Mesendoderm (in vitro differentiated cells): Measurements from ENCODE around the gene SLC7A7.

Experiments
- DNase-seq: peaks from one replicate; pipeline ENCODE4 v3.0.0; 2013
- H2AK5ac ChIP-seq: 2 replicates; pipeline ENCODE4 v1.6.1; 2013; ENCODE audit warnings: low read length, inconsistent platforms
- H2BK120ac ChIP-seq: 2 replicates; pipeline ENCODE4 v1.6.1; 2013; ENCODE audit warnings: low read depth, mild to moderate bottlenecking, low read length, moderate library complexity, mixed read lengths
- H2BK15ac ChIP-seq: replicated peaks from 2 replicates; pipeline ENCODE4 v1.6.1; 2013; ENCODE audit warnings: low read depth, mild to moderate bottlenecking, moderate library complexity
- H2BK5ac ChIP-seq: 2 replicates; pipeline ENCODE4 v1.6.1; 2013; ENCODE audit warnings: low read length, inconsistent platforms
- H3K18ac ChIP-seq: 2 replicates; pipeline ENCODE4 v1.6.1; 2013; ENCODE audit warnings: mild to moderate bottlenecking, low read length, mixed read lengths
- H3K23ac ChIP-seq: one replicate; pipeline ENCODE4 v1.6.1; 2013; ENCODE audit warnings: low read length
- H3K27ac ChIP-seq: 2 replicates; pipeline ENCODE4 v1.5.1; 2013; ENCODE audit warnings: low read depth, mild to moderate bottlenecking, inconsistent platforms, low read length, moderate library complexity
- H3K27me3 ChIP-seq: 2 replicates; pipeline ENCODE4 v1.6.1; 2013; ENCODE audit warnings: low read length, control low read depth, mild to moderate bottlenecking, inconsistent platforms; ENCODE audit not compliant: insufficient read depth, poor library complexity
- H3K36me3 ChIP-seq: 2 replicates; pipeline ENCODE4 v1.6.1; 2013; ENCODE audit warnings: low read length, inconsistent platforms; ENCODE audit not compliant: control insufficient read depth, insufficient read depth
- H3K4ac ChIP-seq: one replicate; pipeline ENCODE4 v1.6.1; 2013; ENCODE audit warnings: low read depth, mild to moderate bottlenecking, low read length, moderate library complexity
- H3K4me1 ChIP-seq: 2 replicates; pipeline ENCODE4 v1.6.1; 2013; ENCODE audit warnings: low read depth, low read length, inconsistent platforms; ENCODE audit not compliant: control insufficient read depth
- H3K4me2 ChIP-seq: 2 replicates; pipeline ENCODE4 v1.6.1; 2013; ENCODE audit warnings: low read length
- H3K4me3 ChIP-seq: 2 replicates; pipeline ENCODE4 v1.5.1; 2013; ENCODE audit warnings: mild to moderate bottlenecking, low read length
- H3K56ac ChIP-seq: one replicate; pipeline ENCODE4 v1.6.1; 2013; ENCODE audit warnings: low read length
- H3K79me1 ChIP-seq: 2 replicates; pipeline ENCODE4 v1.6.1; 2013; ENCODE audit warnings: low read length, inconsistent platforms
- H3K79me2 ChIP-seq: 2 replicates; pipeline ENCODE4 v1.6.1; 2013; ENCODE audit warnings: mild to moderate bottlenecking, low read length; ENCODE audit not compliant: control insufficient read depth, insufficient read depth
- H3K9ac ChIP-seq: 2 replicates; pipeline ENCODE4 v1.6.1; 2013; ENCODE audit warnings: low read length, inconsistent platforms
- H4K5ac ChIP-seq: one replicate; pipeline ENCODE4 v1.6.1; 2013; ENCODE audit warnings: low read length
- H4K8ac ChIP-seq: one replicate; pipeline ENCODE4 v1.6.1; 2013; ENCODE audit warnings: low read depth, mild to moderate bottlenecking, control low read depth, low read length, moderate library complexity
- WGBS: extraction: QIAGEN DNeasy Blood & Tissue Kit; methylation state at CpG from one replicate; pipeline ENCODE4 v1.1.7; 2013; ENCODE audit warnings: low lambda C conversion rate, missing lambda C conversion rate; ENCODE audit not compliant: insufficient coverage; ENCODE audit errors: extremely low coverage; 5-methylcytosine and 5-hydroxymethylcytosine counted together

SLC7A7 gene

GRCh38 chr14:22776215-22776614, 39.0 kb downstream of the SLC7A7 start:
- no peak overlapping the region for H3K27ac ChIP-seq
- H2BK120ac ChIP-seq = no peak overlapping the region
- no peak overlapping the region for H3K18ac ChIP-seq
- no peak overlapping the region for H4K8ac ChIP-seq
- no CpG with 5 or more reads among the region's 2 CpGs for WGBS
- no peak overlapping the region for H2AK5ac ChIP-seq
- H3K4me2 ChIP-seq = no peak overlapping the region
- no peaks in the 10 kb centered on the region for H3K27me3 ChIP-seq
- H3K23ac ChIP-seq = no peak overlapping the region
- no peak overlapping the region for H2BK15ac ChIP-seq
- H4K5ac ChIP-seq = no peak overlapping the region
- H3K79me2 ChIP-seq = no peaks in the 10 kb centered on the region
- no peak for DNase-seq
- H3K9ac ChIP-seq = no peak overlapping the region
- H3K4ac ChIP-seq = no peak overlapping the region
- H3K79me1 ChIP-seq = no peaks in the 10 kb centered on the region
- H3K56ac ChIP-seq = no peak overlapping the region
- H2BK5ac ChIP-seq = no peak overlapping the region
- no peaks in the 10 kb centered on the region for H3K4me1 ChIP-seq
- H3K36me3 ChIP-seq = peaks cover 4% of the 10 kb centered on the region
- no peak overlapping the region for H3K4me3 ChIP-seq

GRCh38 chr14:22774011-22774706, 41.1 kb downstream of the SLC7A7 start:
- Histone ChIP-seq H3K4me3 (no peak overlapping the region), H3K79me1 (no peaks in the 10 kb centered on the region), H3K4me2 (no peak overlapping the region), H3K36me3 (peaks cover 13% of the 10 kb centered on the region), H3K9ac (no peak overlapping the region), H3K4me1 (no peaks in the 10 kb centered on the region), H4K8ac (no peak overlapping the region), H2BK5ac (no peak overlapping the region), H2BK15ac (no peak overlapping the region), H3K79me2 (no peaks in the 10 kb centered on the region), H3K27me3 (no peaks in the 10 kb centered on the region), H3K18ac (no peak overlapping the region), H2AK5ac (no peak overlapping the region), H4K5ac (no peak overlapping the region), H3K56ac (no peak overlapping the region), H2BK120ac (no peak overlapping the region), H3K27ac (no peak overlapping the region), H3K23ac (no peak overlapping the region), H3K4ac (no peak overlapping the region)
- no peak for DNase-seq
- WGBS = no CpG with 5 or more reads among the region's 10 CpGs

DNA sequence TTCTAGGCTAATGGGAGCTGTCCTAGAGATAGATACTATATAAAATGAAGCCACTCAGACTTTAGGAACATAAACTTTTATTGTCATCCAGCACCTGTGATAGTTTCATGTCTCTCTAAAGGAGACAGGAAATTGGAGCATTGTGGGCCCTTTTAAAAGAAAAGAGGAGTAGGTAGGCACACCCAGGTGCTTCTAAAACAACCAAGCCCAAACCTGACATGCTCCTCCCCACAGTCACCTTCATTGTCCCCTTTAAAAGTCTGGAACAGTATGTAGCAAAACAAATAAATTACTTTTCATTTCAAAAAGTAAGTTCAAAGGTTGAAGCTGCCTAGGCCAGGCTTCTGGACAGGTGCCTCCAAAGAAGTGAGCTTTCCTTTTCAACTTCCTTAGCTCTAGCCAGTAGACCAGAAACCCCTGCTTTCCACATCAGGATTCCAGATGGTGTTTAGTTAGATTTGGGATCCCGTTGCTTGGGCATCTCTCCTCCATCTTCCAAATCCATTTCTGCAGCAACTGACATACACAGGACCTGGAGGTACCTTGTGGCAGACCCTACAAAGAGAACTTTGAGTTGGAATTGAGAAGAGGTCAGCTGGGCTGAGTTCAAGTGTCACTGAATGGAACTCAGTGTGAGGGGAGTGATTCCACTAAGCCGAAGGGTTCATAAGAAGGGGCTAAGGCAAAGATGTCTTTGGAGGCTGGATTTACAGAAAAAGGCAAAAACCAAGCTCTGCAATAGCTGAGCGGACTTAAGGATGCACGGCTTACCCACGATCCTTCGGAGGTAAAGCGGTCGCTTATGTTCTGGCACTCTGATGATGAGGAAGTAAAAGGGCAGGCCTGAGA, 41.8 kb downstream of the SLC7A7 start:
- no peaks in the 10 kb centered on the region for H3K4me1 ChIP-seq
- H3K36me3 ChIP-seq = peaks cover 14% of the 10 kb centered on the region
- H3K27ac ChIP-seq = no peak overlapping the region

GRCh38 chr14:22772725-22773124, 42.5 kb downstream of the SLC7A7 start:
- Histone ChIP-seq H3K79me1 (peaks cover 3% of the 10 kb centered on the region), H3K4me3 (no peak overlapping the region), H2BK5ac (no peak overlapping the region), H3K4me1 (no peaks in the 10 kb centered on the region), H3K4ac (no peak overlapping the region), H4K8ac (no peak overlapping the region), H3K18ac (no peak overlapping the region), H3K27ac (no peak overlapping the region), H3K56ac (no peak overlapping the region), H3K23ac (no peak overlapping the region), H3K9ac (no peak overlapping the region), H2BK15ac (no peak overlapping the region), H2BK120ac (no peak overlapping the region), H2AK5ac (no peak overlapping the region), H4K5ac (no peak overlapping the region), H3K36me3 (peaks cover 15% of the 10 kb centered on the region), H3K79me2 (peaks cover 8% of the 10 kb centered on the region), H3K27me3 (no peaks in the 10 kb centered on the region), H3K4me2 (no peak overlapping the region)
- WGBS = no CpG with 5 or more reads among the region's 1 CpG
- DNase-seq = no peak

More for the DNA sequence above, 41.8 kb downstream of the SLC7A7 start:
- H3K4me2 ChIP-seq = no peak overlapping the region
- WGBS = no CpG with 5 or more reads among the region's 8 CpGs
- no peak overlapping the region for H2BK120ac ChIP-seq
- no peak overlapping the region for H3K18ac ChIP-seq
- no peak overlapping the region for H2BK5ac ChIP-seq
- H4K5ac ChIP-seq = no peak overlapping the region
- H3K4ac ChIP-seq = no peak overlapping the region
- no peak overlapping the region for H3K23ac ChIP-seq
- H3K79me1 ChIP-seq = peaks cover 2% of the 10 kb centered on the region
- H2AK5ac ChIP-seq = no peak overlapping the region
- no peak overlapping the region for H3K4me3 ChIP-seq
- no peak overlapping the region for H3K56ac ChIP-seq
- H3K27me3 ChIP-seq = no peaks in the 10 kb centered on the region
- no peak overlapping the region for H2BK15ac ChIP-seq
- no peak overlapping the region for H4K8ac ChIP-seq
- H3K79me2 ChIP-seq = peaks cover 1% of the 10 kb centered on the region
- H3K9ac ChIP-seq = no peak overlapping the region
- DNase-seq = no peak

DNA sequence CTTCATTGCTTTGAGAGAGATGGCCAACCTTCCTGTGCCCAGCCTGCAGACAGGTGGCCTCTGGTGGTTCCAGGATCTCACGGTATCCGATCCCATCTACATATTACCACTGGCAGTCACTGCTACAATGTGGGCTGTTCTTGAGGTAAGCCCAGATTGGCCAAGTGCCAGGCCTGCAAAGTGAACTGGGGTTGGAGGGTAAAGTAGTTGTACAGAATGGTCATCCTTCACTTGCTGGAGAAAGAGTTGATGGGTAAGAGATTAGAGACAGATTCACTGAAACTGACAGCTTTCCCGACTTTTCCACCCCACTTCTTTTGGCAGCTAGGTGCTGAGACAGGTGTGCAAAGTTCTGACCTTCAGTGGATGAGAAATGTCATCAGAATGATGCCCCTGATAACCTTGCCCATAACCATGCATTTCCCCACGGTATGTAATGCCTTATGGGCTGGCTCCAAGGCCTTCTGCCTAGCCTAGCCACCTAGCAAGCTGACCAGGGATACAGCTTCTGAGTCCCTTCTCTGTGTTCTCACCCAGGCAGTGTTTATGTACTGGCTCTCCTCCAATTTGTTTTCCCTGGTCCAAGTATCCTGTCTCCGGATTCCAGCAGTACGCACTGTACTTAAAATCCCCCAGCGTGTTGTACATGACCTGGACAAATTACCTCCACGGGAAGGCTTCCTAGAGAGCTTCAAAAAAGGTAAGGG, 44.6 kb downstream of the SLC7A7 start:
- WGBS = no CpG with 5 or more reads among the region's 8 CpGs
- Histone ChIP-seq H3K36me3 (peaks cover 15% of the 10 kb centered on the region), H4K5ac (no peak overlapping the region), H3K27me3 (no peaks in the 10 kb centered on the region), H3K4me1 (peaks cover 3% of the 10 kb centered on the region), H3K56ac (no peak overlapping the region), H3K4ac (no peak overlapping the region), H3K4me2 (no peak overlapping the region), H4K8ac (no peak overlapping the region), H2BK5ac (no peak overlapping the region), H2BK15ac (no peak overlapping the region), H3K27ac (no peak overlapping the region), H3K4me3 (no peak overlapping the region), H3K79me1 (peaks cover 3% of the 10 kb centered on the region), H2BK120ac (no peak overlapping the region), H3K79me2 (peaks cover 16% of the 10 kb centered on the region), H3K23ac (no peak overlapping the region), H3K9ac (no peak overlapping the region), H3K18ac (no peak overlapping the region), H2AK5ac (no peak overlapping the region)
- no peak for DNase-seq
